Measurements from ENCODE around the gene MID1IP1.

MID1IP1 gene, protein sequence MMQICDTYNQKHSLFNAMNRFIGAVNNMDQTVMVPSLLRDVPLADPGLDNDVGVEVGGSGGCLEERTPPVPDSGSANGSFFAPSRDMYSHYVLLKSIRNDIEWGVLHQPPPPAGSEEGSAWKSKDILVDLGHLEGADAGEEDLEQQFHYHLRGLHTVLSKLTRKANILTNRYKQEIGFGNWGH

DNA sequence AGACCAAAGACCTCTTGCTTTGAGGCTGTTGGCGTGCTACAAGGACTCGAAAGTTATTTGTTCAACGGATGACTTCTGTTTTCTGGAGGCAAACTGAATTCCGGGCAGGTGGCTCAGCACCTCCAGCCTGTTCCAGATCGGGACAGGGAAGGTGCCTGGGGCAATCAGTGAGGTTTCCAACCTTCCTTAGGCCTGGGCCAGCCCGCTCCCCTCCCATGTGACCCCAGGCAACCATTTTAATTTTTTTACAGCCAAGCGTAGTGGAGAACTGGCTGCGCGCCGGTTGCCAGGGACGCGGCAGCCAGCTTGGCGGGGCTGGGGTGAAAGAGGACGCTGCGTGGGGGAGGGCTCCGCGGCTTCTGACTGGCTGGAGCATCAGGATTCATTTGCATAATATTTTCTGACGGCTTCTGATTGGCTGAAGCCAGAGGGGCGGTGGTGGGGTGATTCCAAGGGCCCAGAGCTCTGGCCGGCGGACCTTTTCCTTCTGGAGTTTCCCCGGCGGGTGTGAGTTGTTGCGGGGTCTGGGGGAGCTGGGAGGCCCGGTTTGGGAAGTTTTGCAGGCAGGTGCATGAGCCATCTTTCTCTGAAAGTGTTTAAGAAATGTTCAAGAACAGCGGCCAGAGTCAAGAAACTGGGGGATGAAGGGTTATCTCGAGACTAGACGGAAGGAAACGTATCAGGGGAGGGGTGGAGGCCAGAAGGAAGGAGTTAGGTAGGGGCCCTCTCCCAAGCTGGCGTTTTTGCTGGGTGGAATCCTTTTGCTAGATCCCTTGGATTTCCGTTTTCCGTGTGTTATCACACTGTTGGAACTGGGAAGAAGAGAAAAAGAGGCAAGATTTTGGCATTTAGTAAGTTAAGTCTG is at the start of gene MID1IP1:
Gene MID1IP1 (plus strand): TSS at position 479 of the 865 bp plus-strand sequence. CDS start 3,488 bp downstream, outside the sequence.
- peak; percentile 59 for DNase-seq (ENCODE audit: low read depth)

DNA sequence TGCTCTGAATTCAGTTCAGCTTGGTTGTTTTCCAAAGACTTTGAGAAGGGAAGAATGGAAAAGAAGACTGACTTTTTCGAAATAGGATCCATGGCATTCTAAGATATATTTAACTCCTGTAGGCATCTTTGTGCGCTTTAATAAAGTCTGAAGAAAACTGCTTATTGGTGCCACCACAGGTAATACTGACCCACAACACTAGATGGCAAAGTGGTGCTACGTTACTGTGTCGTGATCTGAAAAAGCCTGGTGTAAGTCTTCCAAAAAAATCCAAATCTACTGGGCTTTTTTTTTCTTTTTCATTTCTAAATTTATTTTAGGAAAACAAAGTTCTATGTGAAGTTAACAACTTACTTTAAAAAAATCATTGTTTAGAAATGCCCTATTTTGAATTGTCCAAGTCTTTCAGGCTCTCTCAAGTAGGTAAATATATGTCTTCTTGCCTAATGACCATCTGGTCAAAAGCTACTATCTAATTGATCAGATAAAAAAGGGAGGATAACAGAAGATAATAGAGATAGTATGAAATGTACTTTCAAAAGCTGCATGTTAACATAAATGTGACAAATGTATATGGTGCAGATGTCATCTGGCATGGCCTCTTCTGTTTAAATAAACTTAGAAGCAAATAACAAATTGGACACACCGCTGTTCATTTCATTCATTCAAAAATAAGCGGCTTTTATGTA is 47.0 kb upstream of the MID1IP1 start:
- peak; percentile 7 for DNase-seq (ENCODE audit: low read depth)

DNA sequence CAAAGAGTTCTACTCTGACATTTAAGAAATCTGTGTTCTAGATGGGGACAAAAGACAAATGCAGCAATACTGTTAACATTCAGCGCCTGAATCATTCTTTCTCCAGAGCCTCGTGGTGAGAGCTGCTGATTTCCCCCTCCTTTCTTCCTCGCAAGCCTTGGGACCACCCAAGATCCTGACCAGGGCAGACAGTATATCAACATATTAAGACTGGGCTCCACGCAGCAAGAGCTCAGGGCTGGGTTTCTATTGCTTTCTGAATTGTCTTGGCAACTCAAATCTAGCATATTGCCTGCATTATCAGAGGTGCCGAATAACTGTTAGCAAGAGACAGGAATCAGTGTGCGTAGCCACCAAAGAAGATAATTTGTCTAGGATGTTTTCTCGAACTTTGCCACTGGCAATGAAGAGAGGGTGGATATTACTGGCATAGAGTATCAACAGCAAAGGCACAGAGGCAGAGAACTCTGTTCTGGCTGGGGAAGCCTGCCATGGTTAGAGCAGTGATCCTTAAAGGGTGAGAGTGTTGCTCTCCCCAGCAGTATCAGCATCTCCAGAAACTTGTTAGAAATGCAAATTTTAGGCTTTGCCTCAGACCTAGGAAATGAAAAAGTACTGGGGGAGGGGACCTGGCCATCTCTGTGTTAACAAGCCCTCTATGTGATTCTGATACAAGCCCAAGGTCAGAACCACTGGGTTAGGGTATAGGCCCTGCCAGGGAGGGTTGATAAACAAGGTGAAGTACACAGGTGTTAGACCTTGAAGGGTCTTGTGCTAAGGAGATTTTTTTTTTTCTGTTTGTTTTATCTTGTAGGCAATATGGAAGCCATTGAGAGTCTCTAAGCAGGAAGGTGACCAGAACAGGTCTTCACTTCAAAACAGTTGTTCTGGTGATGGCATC is 46.2 kb upstream of the MID1IP1 start:
- no peak for DNase-seq (ENCODE audit: low read depth)

DNA sequence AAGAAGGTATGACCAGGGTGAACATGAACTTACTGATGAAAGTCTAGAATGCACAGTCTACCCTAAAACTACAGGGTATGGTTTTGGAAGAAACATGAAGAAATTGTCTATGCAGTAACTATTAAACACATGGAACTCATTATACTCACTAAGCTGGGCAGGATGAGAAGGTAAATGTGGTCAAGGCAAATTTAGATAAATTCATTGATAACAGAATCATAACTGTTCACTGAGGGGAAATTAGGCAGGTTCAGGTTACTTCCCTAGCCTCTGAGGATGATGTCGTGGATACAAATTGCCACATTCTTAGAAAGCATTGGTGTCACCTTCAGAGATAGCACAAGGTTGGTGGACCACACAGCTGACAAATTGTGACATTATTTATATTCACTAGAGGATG is 40.4 kb upstream of the MID1IP1 start:
- no peak for DNase-seq (ENCODE audit: low read depth)

DNA sequence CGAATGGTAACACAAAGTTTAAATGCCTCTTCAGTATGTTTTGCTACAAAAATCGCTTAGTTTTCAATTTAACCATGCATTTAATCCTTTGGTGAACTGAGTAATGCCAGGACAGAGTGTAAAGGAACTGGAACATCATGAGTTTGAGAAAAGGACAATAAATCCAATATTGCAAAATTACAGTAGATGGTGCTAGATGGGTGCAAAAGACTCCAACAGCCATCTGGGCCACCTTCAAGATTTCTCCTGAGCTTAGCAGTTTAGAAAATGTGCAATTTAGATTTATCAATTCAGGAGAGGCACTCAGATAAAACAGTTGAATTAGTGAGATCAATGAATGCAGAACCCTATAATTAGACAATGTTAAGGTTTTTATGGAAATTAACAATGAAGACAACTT is 33.2 kb upstream of the MID1IP1 start:
- no peak for DNase-seq (ENCODE audit: low read depth)

DNA sequence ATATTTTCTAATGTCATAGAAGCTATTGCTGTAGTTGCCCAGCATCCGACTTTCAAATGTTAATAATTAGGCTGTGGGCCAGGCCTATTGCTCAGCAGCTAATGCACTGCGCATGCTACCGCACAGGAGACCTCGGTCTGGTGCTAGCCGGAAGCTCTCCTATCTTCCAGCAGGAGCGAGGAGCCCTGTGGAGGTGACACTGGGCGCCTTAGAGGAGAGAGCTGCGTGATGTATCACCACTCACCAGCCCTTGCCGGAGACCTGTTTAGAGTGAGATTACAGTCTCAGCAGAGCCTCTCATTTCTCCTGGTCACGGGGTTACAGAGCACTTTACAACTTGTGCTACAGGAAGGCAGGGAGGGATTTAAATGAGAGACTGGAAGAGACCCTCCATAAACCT is 31.1 kb upstream of the MID1IP1 start:
- DNase-seq (ENCODE audit: low read depth), result no peak

DNA sequence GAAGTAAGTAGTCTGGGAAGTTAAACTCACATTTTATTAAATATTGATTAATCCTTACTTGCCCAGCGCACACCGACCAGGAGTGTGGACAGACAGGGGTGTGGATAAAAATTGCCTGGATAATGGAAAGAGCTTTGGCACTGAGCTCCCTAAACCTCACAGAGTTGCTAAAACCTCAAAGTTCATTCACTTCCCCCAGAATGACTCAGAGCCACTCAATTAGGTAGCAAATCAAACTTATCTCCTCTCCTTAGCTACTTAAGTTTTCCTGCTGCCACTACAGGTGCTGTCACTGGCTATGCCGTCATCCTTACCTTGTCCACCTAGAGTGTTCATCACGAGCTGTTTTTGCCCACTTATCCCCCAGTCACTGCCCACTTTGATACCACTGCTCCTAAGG is 27.0 kb upstream of the MID1IP1 start:
- DNase-seq (ENCODE audit: low read depth), result no peak

DNA sequence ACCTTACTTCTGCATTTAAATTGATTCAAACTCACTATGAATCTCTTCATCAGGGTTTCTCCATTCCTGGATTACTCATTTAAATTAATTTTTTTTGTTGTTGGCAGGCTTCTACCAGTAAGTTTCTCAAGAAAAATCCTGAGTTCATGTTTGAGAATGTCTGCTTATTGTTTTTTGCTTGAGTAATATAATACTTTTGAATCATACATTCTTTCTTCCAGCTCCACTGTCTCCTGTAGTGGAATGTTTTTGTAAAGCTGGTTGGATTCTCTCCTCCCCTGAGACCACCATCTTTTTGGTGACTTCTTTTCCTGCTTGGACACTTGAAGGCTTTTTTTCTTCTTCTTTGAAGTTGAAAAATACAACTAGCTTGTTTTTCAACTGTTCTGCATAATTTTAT is 4.3 kb upstream of the MID1IP1 start:
- DNase-seq (ENCODE audit: low read depth), result no peak

DNA sequence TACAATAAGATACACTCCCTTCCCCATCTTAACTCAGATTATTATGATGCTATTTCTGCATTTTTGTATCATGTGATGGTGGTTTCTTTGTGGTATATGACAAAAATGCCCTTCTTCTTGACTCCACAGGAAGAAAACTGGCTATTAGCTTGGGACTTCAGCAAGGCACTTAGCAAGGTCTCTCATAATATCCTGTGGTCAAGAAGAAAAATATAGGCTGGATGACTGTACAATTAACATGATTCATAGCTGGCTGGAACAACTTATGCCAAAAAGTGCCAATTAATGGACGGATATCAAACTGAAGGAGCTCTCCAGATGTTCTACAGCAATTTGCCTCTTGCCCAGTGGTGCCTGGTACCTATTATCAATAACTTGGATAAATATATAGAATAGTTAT is 2.3 kb upstream of the MID1IP1 start:
- DNase-seq (ENCODE audit: low read depth), result no peak

DNA sequence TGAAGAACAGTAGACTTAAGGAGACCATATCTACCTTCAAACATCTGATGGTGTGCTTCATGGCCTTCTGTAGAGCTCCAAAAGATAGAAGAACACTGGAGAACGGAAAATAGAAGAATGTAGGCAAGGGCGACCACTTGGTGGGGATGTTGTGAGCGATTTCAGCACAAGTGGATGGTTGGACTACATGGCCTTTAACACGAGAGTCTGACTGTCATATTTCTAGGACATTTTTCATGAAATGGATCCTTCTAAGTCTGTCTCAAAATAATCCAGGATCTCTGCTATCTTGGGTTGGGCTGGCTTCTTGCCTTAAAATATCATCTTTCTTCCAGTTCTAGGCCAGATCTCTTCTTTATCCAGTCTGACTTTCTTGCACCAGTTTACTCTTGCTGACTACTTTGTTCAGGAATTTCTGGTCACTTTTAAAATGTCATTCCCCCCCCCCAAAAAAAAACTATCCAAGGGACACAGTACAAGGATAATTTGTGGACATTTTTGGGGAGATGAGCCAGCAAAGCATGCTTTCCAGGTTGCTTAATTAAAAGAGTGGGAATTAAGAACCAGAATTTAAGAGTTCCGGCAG is 1.2 kb upstream of the MID1IP1 start:
- DNase-seq (ENCODE audit: low read depth), result no peak

DNA sequence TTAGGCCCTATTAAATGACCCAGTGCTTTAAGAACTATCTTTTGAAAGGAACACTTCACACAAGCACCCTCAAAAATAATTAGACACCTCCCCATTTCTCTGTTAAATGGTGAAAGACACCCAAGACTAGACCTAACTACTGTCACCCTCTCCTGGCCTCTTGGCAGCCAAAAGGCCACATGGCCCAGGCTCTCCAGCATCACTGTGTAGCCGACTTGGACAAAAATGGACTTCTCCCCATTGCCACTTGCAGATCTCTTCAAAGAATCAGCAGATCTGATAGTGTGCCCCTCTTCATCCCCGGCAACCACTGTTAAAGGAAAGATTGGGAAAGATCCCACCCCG is 2.0 kb downstream of the MID1IP1 start:
- DNase-seq (ENCODE audit: low read depth), result no peak

DNA sequence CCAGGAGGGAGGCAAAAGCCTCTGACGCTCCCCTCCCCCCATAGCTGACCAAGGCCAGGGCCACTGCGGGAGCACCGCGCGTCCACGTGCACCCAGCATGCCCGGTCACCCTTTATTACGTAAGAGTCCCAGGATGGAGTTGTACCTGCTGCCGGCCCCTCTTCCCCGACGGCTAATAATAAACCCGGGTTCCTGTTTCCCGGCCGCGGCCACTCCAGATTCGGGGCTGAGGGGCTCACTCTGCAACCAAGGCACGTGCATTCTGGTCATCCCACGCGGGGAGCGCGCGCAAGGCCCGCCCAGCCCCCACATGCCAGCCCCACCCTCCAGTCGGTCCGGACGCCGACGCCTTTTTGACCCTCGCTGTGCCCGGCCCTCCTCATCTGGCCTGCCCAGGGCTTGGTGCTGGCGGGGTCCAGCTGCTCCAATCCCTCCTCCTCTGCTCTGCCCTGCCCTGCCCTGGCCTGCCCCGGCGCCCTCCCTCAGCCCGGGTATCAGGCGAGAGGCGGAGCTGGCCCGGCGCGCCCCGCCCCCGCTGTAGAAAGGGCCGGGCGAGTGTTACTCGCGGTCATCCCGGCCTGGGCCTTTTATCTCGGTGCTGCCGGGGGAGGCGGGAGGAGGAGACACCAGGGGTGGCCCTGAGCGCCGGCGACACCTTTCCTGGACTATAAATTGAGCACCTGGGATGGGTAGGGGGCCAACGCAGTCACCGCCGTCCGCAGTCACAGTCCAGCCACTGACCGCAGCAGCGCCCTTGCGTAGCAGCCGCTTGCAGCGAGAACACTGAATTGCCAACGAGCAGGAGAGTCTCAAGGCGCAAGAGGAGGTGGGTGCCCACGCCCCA is 2.6 kb downstream of the MID1IP1 start:
- DNase-seq (ENCODE audit: low read depth), result peak; percentile 65

DNA sequence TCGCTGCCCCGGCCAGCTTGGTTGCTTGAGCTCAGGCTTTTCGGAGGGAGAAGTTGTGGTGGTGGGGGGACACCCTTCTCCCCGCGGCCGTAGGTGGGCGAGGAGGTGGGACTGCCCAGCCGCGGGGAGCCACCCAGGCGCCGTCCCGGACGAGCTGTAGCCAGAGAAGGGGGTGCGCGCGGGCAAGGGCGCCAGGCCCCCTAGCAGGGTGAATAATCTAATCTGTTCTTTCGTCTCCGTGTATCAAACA is 3.1 kb downstream of the MID1IP1 start:
- DNase-seq (ENCODE audit: low read depth), result no peak

DNA sequence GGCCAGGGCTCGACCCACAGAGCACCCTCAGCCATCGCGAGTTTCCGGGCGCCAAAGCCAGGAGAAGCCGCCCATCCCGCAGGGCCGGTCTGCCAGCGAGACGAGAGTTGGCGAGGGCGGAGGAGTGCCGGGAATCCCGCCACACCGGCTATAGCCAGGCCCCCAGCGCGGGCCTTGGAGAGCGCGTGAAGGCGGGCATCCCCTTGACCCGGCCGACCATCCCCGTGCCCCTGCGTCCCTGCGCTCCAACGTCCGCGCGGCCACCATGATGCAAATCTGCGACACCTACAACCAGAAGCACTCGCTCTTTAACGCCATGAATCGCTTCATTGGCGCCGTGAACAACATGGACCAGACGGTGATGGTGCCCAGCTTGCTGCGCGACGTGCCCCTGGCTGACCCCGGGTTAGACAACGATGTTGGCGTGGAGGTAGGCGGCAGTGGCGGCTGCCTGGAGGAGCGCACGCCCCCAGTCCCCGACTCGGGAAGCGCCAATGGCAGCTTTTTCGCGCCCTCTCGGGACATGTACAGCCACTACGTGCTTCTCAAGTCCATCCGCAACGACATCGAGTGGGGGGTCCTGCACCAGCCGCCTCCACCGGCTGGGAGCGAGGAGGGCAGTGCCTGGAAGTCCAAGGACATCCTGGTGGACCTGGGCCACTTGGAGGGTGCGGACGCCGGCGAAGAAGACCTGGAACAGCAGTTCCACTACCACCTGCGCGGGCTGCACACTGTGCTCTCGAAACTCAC is 3.6 kb downstream of the MID1IP1 start:
- DNase-seq (ENCODE audit: low read depth), result peak; percentile 4

DNA sequence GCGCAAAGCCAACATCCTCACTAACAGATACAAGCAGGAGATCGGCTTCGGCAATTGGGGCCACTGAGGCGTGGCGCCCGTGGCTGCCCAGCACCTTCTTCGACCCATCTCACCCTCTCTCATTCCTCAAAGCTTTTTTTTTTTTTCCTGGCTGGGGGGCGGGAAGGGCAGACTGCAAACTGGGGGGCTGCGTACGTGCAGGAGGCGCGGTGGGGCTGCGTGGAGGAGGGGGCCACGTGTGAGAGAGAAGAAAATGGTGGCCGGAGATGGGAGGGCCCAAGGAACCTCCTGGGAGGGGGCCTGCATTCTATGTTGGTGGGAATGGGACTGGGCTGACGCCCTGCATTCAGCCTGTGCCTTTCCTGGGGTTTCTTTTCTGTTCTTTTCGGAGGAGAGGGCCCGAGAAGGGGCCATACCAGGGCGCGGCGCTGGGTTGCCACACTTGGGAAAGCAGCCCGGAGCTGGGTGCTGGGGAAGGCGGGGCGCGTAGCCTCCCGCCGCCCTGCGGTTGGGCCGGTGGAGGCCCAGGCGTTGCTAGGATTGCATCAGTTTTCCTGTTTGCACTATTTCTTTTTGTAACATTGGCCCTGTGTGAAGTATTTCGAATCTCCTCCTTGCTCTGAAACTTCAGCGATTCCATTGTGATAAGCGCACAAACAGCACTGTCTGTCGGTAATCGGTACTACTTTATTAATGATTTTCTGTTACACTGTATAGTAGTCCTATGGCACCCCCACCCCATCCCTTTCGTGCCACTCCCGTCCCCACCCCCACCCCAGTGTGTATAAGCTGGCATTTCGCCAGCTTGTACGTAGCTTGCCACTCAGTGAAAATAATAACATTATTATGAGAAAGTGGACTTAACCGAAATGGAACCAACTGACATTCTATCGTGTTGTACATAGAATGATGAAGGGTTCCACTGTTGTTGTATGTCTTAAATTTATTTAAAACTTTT is 4.5 kb downstream of the MID1IP1 start:
- peak; percentile 38 for DNase-seq (ENCODE audit: low read depth)

DNA sequence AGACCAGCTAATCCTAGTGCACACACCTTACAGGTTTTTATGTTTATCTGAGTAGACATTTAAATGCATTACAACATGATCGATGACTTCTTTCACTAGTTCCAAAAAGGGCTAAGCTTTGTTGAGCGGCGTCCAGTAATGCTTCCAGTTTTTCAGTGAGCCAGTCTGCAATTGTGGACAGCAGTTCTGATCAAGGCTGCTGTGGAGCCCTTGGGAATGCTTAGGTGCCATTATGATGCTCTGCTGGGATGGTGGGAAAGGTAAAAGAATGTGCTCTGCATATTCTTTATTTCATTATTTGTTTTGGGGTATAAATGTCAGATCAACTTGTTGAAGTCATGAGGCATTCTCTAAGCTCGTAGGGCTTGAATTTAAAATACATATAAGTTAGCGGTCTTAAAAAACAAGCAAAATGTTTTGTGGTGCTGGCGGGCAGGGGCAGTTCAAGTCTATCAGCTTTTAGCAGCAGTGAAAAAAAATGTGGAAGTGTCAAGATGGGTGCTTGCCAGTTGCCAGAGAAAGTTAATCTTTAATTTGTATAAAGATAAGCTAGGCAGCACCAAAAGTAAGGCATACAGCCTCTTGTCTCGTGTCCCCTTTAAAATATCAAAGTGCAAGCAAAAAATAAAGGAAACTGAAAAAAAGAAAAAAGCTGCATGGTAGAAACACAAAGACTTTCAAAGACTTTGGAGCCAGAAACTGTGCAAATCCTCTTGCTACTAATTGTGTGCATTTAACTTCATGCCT is 5.8 kb downstream of the MID1IP1 start:
- no peak for DNase-seq (ENCODE audit: low read depth)

DNA sequence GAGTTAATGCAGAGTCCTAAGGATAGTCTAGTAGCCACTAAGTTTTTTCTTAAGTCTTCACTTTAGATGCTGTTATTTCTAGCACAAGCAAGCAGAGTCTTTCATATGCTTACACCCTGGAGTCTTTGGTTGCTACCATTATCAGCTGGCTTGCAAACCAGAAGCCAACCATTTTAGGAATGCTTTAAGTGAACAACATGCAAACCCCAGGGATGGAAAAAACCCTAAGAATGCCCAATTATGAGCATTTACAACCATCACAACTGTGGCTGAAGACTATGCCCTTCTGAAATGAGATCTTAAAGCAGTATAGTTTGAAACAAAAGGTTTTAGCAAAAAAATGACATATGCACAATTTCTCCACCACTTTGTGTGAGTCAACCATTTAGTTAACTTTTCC is 6.6 kb downstream of the MID1IP1 start:
- DNase-seq (ENCODE audit: low read depth), result no peak

DNA sequence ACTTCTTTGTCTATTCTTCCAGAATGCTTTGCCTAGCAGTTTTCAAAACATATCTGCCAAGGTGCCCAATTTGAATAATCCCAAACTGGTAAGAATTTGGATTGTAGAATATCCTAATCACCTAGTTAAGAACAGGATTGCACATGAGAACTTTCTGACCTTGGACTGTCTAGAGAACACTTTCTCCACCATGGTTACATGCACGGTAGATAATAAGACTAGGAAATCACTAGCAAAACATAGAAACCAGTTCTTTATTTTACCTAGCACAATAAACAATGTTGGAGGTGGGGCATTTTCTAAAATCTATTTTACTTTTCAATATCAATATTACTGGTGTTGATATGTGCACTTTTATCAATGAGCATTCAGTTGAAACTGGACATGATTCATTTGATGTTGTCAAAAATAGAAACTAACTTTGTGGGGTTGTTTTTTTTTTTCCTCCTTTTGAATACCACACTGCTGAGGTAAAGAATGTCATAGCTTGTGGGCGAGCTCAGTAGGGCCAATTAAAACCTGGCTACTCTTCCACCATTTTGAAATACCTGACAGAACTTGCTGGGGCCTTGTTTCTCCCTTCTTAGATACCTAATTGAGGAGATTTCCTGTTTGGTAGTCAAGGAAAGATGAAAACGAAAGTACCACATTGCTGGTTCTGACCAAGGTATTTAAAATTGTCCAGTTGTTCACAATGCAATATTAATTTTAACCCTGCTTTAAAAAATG is 10.4 kb downstream of the MID1IP1 start:
- no peak for DNase-seq (ENCODE audit: low read depth)
